GM21717 (cell line): Measurements from ENCODE around the gene ABCF2.

Experiments
- ATAC-seq: cut with Tn5 transposase; IDR thresholded peaks from one replicate; pipeline ENCODE4 v1.9.1; 2021; ENCODE audit warnings: mild to moderate bottlenecking, moderate library complexity; ENCODE audit not compliant: unreplicated experiment

ABCF2 gene

GRCh38 chr7:151252961-151253711, 26.1 kb upstream of the ABCF2 start:
- no peak for ATAC-seq

- ATAC-seq: no peak
Observed at GRCh38 chr7:151252561-151252835, 25.5 kb upstream of the ABCF2 start.

- ATAC-seq: no peak
Observed at GRCh38 chr7:151251689-151252560, 24.9 kb upstream of the ABCF2 start.

- no peak for ATAC-seq
Observed at GRCh38 chr7:151251328-151251688, 24.3 kb upstream of the ABCF2 start.

GRCh38 chr7:151250181-151251132, 23.5 kb upstream of the ABCF2 start:
- no peak for ATAC-seq

GRCh38 chr7:151249732-151250072, 22.7 kb upstream of the ABCF2 start:
- no peak for ATAC-seq

- ATAC-seq: no peak
Observed at GRCh38 chr7:151249034-151249731, 22.2 kb upstream of the ABCF2 start.

GRCh38 chr7:151248346-151249033, 21.5 kb upstream of the ABCF2 start, which contains the start of gene SMARCD3:
Gene SMARCD3 (minus strand): TSS chr7:151248694. CDS start chr7:151248562, 132 bp downstream.
- ATAC-seq: no peak

- no peak for ATAC-seq
Observed at GRCh38 chr7:151247611-151248345, 20.8 kb upstream of the ABCF2 start.

GRCh38 chr7:151246851-151247580, 20.0 kb upstream of the ABCF2 start:
- no peak for ATAC-seq

GRCh38 chr7:151246102-151246850, 19.3 kb upstream of the ABCF2 start:
- ATAC-seq: no peak

- no peak for ATAC-seq
Observed at GRCh38 chr7:151245360-151246101, 18.5 kb upstream of the ABCF2 start.

- no peak for ATAC-seq
Observed at GRCh38 chr7:151244841-151245346, 17.9 kb upstream of the ABCF2 start.

- ATAC-seq: no peak
Observed at GRCh38 chr7:151244196-151244840, 17.3 kb upstream of the ABCF2 start.

- no peak for ATAC-seq
Observed at GRCh38 chr7:151243408-151244195, 16.6 kb upstream of the ABCF2 start.

- ATAC-seq: no peak
Observed at GRCh38 chr7:151243045-151243349, 16.0 kb upstream of the ABCF2 start.
